RWPE1 (cell line): Measurements from ENCODE around the gene FGF14.
"Not testable (repeated sequence)": the region's sequence is repeated elsewhere in the genome, so short reads cannot be mapped to it uniquely, and the experiment has no call there.

Experiments
- CTCF ChIA-PET: fragments of 350-600 bp; sonication (Branson Sonifier 250); formaldehyde crosslinking; extraction: SDS; loops from one replicate; lab custom pipeline; 2021; lab: Yijun Ruan, JAX
- POLR2A ChIA-PET: fragments of 400-600 bp; formaldehyde crosslinking; extraction: SDS; loops from one replicate; lab custom pipeline; 2020; ENCODE audit warnings: antibody characterized with exemption; ENCODE audit not compliant: low non-redundant PET; lab: Yijun Ruan, JAX
- DNase-seq: peaks from one replicate; pipeline ENCODE4 v3.0.0; 2012; ENCODE audit warnings: low spot score
- H3K27ac ChIP-seq: fragments of 450-650 bp; 2 replicates; pipeline ENCODE4 v1.5.1; 2017
- CTCF ChIP-seq: fragments of 450-650 bp; conservative IDR thresholded peaks from 2 replicates; pipeline ENCODE4 v1.5.1; 2017; ENCODE audit warnings: low read depth, mild to moderate bottlenecking

The FGF14 gene

GRCh38 chr13:102141625-102142472 lies 260.0 kb downstream of the FGF14 start:
- peak; percentile 82 for TF ChIP-seq CTCF
- POLR2A ChIA-PET, result no interaction called here
- CTCF ChIA-PET, result interaction anchor here (0.5 to 2.0 kb wide), 27 partner anchors 9 to 1400 kb away, joined by 3 to 12 read pairs (median 4); no protein-coding TSS in a partner anchor
- peak; percentile 22 for DNase-seq
- H3K27ac ChIP-seq, result no peak overlapping the region

GRCh38 chr13:102139626-102140025 lies 262.2 kb downstream of the FGF14 start:
- POLR2A ChIA-PET, result no interaction called here
- CTCF ChIA-PET, result interaction anchor here (0.5 to 0.7 kb wide), 4 partner anchors 149 to 417 kb away, joined by 3 to 4 read pairs (median 4); no protein-coding TSS in a partner anchor
- no peak for DNase-seq
- no peak for TF ChIP-seq CTCF
- H3K27ac ChIP-seq, result no peak overlapping the region

- no peak overlapping the region for H3K27ac ChIP-seq
- TF ChIP-seq CTCF, result no peak
- POLR2A ChIA-PET, result no interaction called here
- DNase-seq, result no peak
- CTCF ChIA-PET, result interaction anchor here (0.6 kb wide), 1 partner anchor 708 kb away, joined by 8 read pairs; no protein-coding TSS in a partner anchor
Measured at GRCh38 chr13:102138635-102139190, 263.1 kb downstream of the FGF14 start.

GRCh38 chr13:102137904-102138303 lies 263.9 kb downstream of the FGF14 start:
- DNase-seq, CTCF ChIA-PET: not testable (repeated sequence)

GRCh38 chr13:102136735-102137296 lies 265.0 kb downstream of the FGF14 start:
- ChIA-PET CTCF (no interaction called here), POLR2A (no interaction called here)
- no peak overlapping the region for H3K27ac ChIP-seq
- no peak for DNase-seq
- no peak for TF ChIP-seq CTCF

More at GRCh38 chr13:102137904-102138303, 263.9 kb downstream of the FGF14 start:
- H3K27ac ChIP-seq, POLR2A ChIA-PET: not testable (repeated sequence)

GRCh38 chr13:102132777-102133295 lies 269.0 kb downstream of the FGF14 start:
- ChIA-PET POLR2A (no interaction called here), CTCF (interaction anchor here (0.8 to 0.9 kb wide), 2 partner anchors 9 to 28 kb away, joined by 4 read pairs; no protein-coding TSS in a partner anchor)
- DNase-seq, result no peak
- H3K27ac ChIP-seq, result no peak overlapping the region
- TF ChIP-seq CTCF, result no peak
